Activated T-helper 1 cell treated with Interleukin-2 at 50 U/mL for 16 hours (primary cell): ENCODE measurements around the gene KCNH5.

Experiments
- DNase-seq: peaks from one replicate; pipeline ENCODE4 v3.0.0-alpha.2; 2020; ENCODE audit warnings: low read depth

The KCNH5 gene

GRCh38 chr14:62988967-62989366, 56.3 kb downstream of the KCNH5 start:
- no peak for DNase-seq

GRCh38 chr14:62983821-62984220, 61.4 kb downstream of the KCNH5 start:
- no peak for DNase-seq

DNA sequence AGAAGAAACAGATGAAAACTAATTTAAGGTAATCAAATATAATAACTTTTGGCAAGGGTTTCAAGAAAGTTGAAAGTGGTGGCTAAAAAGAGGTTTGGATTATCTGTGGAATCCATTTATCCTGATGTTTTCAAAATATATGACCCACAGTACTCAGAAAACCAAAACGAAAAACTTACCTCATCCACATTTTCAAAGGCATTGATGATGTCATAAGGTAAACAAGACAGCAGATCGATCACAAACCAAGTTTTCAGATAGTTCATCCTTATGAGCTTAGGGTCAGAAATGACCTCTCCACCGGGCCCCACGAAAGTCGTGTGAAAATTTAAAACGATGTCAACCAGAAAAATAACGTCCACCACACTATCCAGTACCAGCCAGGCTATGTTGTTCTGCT, 64.6 kb downstream of the KCNH5 start:
- DNase-seq: no peak

DNA sequence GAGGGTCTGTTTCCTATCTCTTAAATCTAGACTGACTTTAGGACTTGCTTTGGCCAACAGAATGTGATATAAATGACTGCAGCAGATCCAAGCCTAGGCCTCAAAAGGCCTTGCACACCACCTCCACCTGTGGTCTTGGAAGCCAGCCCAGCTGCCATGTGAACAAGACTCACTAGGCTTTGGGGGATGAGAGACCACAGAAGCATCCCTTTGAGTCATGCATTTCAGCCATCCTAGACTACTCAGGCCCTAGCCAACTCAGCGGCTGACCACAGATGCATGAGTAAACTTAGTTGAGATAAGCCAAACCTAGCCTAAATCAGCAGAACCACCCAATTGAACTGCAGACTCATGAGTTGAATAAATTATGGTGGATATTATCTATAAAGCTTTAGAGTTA, 87.7 kb downstream of the KCNH5 start:
- no peak for DNase-seq

DNA sequence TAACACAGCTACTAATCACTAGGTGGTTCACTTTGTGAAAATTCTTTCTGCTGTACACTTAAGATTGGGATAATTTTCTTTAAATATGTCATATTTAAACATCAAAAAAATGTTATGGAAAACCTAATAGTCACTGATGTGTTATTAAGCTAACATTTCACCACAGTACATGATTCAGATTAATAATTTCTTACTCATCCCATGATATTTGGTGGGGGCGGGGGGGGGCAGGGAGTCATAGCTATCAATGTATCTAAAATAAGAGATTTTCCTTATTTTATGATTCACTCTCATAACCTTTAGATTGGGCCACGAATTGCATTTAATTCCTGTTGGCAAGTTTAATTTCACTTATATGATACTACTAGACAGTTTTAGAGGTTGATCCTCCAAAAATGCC, 88.8 kb downstream of the KCNH5 start:
- DNase-seq: no peak

DNA sequence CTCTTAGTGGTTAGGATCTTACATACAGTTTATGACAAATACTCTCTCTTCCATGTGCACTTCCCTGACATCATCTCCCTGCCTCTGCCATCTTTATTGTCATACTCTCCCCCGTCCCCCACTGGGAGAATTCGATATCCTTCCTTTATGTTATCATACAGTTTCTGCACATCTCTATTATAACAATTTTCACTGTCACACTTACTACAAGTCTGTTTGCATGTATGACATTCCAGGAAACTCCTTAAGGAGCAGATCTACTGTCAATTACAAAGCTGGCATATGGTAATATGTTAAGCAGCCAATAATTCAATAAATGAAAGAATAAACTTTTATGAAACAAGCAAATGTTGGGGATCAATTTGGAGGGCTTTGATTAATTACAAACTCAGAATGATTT, 91.1 kb downstream of the KCNH5 start:
- DNase-seq: no peak

GRCh38 chr14:62952226-62952625, 93.0 kb downstream of the KCNH5 start:
- DNase-seq: no peak

DNA sequence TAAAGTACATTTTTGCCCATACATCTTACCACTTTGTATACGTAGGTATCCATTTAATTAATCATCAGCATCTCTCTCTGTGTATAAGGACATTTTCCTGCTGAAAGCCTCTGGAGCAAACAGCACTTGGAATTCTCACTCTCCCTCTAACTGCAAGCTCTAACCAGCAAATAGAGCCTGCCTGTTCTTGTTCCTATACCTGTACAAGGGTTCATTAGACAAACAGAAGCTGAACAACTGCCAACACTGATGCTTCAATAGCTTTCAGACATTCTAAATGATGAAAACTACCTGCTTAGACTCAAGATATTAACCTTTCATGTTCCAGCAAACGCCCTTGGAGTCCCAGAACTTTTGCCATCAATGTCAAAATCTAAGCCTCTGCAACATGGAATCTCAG, 98.0 kb downstream of the KCNH5 start:
- DNase-seq: no peak

- no peak for DNase-seq
Observed at GRCh38 chr14:62946221-62946620, 99.0 kb downstream of the KCNH5 start.

DNA sequence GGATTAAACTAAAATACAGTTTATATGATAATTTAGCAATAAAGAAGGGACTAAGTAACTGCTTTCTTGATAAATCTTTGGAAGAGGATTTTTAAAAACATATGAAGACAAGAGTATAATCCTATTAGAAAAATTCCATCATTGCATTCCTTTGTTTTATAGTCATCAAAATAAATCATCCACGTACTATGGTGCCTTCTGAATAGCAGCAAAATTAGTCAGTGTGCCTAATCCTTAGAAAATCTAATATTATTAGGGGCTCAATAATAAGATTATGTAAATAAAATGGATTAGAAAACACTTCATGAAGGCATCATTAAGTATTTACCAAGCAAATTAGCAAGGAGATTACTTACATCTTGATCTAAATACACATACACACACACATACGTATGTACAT, 102.1 kb downstream of the KCNH5 start:
- DNase-seq: no peak

GRCh38 chr14:62939970-62940369, 105.3 kb downstream of the KCNH5 start:
- DNase-seq: no peak

- no peak for DNase-seq
Observed at GRCh38 chr14:62938778-62939177, 106.5 kb downstream of the KCNH5 start.

DNA sequence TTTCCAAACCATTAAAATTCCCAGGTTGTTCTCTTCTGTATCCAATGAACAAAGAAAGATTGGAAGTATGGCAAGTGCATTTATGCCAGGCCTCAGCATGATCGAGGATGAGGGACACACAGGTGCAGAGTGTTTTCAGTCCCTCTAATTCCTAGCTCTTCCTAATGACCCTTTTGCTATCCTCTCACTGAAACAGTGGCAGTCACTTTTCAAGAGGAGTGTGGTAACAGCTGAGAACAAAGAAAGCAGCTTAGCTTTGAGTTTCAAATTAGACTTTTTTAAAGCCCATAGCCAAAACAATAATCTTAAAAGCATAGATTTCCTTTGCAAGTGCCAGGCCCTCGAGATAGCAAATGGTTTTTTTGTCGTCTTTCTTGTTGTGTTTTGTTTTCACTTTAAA, 110.8 kb downstream of the KCNH5 start:
- DNase-seq: no peak

DNA sequence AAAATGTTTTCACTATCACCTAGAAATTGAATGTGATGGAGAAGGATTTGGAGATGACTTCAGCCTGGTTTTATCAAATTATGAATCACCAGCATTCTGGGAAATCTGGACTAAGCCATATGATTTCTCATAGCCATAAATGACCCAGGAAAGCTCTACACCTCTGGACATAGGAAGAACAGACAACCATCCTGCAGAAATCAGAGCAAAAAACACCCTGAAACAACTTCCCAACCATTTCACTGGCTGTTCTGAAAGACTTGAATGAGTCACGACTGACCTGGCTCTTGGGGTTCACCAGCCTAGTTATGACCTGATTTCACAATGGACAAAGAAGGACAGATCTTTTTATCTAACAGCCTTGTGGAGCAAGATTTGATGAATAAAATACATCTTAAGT, 123.8 kb downstream of the KCNH5 start:
- DNase-seq: no peak

GRCh38 chr14:62916551-62916950, 128.7 kb downstream of the KCNH5 start:
- DNase-seq: no peak

DNA sequence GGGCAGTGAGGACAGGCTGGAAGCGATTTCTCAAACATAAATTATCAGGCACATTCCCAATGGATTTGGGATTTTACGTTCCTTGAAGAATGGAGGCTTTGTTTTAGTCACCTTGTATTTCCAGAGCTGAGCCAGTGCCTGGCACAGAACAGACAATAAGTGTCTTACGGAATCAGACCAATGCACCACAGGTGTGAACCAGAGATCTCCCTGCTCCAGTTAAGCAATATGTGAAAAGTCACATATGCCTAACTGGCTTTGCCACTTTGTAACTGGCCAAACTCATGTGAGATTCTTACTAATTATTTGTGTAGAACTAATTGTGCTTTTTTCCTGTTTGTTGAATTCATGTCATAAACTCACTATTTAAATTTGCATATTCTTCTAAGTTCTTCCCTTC, 130.4 kb downstream of the KCNH5 start:
- DNase-seq: no peak

DNA sequence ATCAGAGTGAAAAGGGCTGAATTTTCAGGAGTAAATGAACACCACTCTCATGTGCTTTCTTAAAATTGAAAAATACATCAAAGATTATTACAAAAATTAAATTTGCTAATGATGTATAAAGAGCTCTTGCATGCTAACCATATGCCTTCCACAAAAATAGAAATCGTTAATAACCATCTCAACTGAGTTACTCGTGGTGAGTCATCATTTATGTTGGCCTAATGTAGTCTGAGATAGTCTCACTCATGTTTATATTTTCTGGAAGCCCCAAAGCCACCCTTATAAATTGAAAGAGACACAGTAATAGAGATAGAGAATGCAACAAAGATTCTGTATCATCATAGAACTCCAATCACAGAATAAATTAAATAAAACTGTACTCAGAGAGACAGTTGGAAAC, 131.2 kb downstream of the KCNH5 start:
- no peak for DNase-seq

DNA sequence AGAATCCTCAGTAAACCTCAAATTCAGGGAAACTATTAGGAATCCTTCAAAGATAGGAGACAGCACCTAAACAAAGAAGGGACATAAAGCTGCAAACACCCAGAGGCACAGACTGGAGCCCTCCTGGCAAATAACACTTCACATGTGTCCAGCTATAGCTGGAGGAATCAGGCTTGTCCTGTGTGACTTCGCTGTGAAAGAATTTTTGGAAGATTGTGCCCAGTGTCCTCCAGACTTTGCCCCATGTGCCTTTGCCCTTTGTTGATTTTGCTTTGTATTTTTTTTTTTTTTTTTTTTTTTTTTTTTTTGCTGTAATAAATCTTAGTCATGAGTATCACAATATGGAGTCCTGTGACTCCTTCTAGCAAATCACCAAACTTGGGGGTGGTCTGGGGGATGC, 136.8 kb downstream of the KCNH5 start:
- DNase-seq: no peak

DNA sequence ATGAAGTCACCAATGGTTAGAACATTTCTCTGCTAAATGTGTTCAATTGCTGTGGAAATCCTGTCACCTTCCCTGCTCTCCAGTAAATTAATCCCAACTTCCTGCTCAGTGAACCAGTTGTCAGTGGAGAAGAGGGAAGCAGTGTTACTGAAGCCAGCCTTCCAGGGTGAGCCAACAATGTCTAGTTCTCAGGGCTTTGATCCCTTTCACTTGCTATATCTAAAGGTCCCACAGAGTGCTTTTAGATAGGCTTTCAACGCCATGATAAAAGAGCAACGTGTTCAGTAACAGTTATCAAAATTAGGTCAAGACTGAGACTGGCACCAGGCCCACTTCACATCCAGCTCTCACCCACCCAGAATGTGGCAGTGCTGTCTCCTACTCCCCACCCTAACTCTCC, 139.7 kb downstream of the KCNH5 start:
- DNase-seq: no peak

- DNase-seq: no peak
Observed at GRCh38 chr14:62897771-62898170, 147.5 kb downstream of the KCNH5 start.

DNA sequence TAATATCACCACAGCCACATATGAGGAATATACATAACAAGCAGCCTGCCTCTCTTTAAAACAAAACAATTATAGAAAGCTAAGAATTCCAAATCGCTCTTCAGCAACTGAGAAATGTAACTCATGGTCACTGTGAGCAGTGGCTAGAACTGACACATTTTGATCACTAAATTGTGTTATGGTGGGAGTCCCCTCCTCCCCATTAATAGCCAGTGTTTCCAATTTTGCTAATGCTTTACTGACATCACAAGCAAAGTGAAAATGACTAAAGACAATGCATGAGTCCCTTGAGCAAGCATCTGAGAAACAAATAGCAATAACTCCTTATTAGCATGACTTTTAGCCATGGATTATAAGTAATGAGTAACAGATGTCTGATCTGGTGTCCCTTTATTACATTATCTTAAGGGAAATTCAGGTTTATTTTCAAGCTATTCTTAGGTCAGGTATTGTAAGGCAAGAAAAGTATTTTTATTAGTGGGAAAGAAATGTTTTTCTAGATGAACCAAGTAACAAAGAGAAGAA, 148.3 kb downstream of the KCNH5 start:
- DNase-seq: no peak

GRCh38 chr14:62894736-62895135, 150.5 kb downstream of the KCNH5 start:
- no peak for DNase-seq

GRCh38 chr14:62889364-62889763, 155.9 kb downstream of the KCNH5 start:
- DNase-seq: no peak

DNA sequence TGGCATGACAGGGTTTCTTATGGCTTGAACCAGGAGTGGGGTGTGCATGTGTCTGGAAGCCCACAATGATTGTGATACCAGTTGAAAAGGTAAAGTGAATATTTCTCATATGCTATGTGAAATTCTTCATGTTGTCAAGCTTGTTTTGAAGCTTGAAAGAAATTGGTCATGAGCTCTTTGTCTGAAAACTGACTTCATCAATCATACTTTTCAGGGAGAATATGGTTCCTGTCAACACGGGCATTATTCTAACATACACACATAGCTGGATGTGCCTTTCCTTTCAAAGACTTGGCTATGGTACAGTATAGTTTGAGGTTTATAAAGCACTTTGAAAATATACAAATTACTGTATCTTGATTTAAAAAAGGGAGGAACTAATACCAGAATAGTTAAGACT, 158.8 kb downstream of the KCNH5 start:
- DNase-seq: no peak

- DNase-seq: no peak
Observed at GRCh38 chr14:62885451-62885850, 159.8 kb downstream of the KCNH5 start.
